K562 (cell line): ENCODE data around the gene USP28. TPM values are rescaled to one million over a fixed set of nuclear protein-coding genes. Genes with fewer than 3 reads are reported as not detected.

Source experiments
- ATAC-seq: fragments of 200-7000 bp; cut with Tn5 transposase; 3 replicates; pipeline ENCODE4 v1.9.1; 2020; ENCODE audit warnings: moderate library complexity
- BruUV-seq: library from RNA; stranded (reverse); fragments of 400-500 nt; replicated peaks from 2 replicates; lab custom pipeline; 2021; lab: Mats Ljungman, UMichigan
- CTCF ChIA-PET: fragments of 300-600 bp; formaldehyde crosslinking; extraction: SDS; loops from one replicate; lab custom pipeline; 2021; ENCODE audit warnings: low intra/inter-chr PET ratio; lab: Yijun Ruan, JAX
- POLR2A ChIA-PET: fragments of 300-600, 350-650 bp; sonication (Branson Sonifier 250); formaldehyde crosslinking; extraction: SDS; loops from one replicate; lab custom pipeline; 2021; ENCODE audit warnings: antibody characterized with exemption, inconsistent platforms; lab: Yijun Ruan, JAX
- DNase-seq, 4 experiments: peaks; one replicate each; pipeline versions ENCODE4 v3.0.0 to v3.0.0-alpha.2; 2011 to 2018; ENCODE audit warnings: low spot score in 3 of 4, mixed read lengths in 3 of 4; ENCODE audit errors: extremely low read depth in 1 of 4
- FAIRE-seq: peaks from 2 replicates; lab custom pipeline; 2011; peaks lifted over from hg19 to GRCh38; lab: Jason Lieb, UNC
- H2AFZ ChIP-seq: 2 replicates; pipeline ENCODE4 v1.6.0; 2011; ENCODE audit warnings: low read depth, low read length, control low read depth, inconsistent platforms
- H3K27ac ChIP-seq: fragments of 200-600 bp; 3 replicates; pipeline ENCODE4 v1.8.0; 2011; ENCODE audit warnings: low read depth, mild to moderate bottlenecking, control low read depth, inconsistent platforms, low read length, moderate library complexity, mixed read lengths; ENCODE audit errors: extremely low read depth
- H3K27me3 ChIP-seq, 2 experiments: fragments of 300-600 bp in 1 of 2; 2 replicates in 1 of 2; 3 replicates in 1 of 2; pipeline versions ENCODE4 v1.6.0 to v1.8.0; 2011; ENCODE audit warnings: inconsistent platforms in 2 of 2, low read length in 2 of 2, mild to moderate bottlenecking in 1 of 2, mixed read lengths in 1 of 2, moderate library complexity in 1 of 2; ENCODE audit not compliant: control insufficient read depth in 2 of 2, insufficient read depth in 2 of 2
- H3K36me3 ChIP-seq: fragments of 300-600 bp; 3 replicates; pipeline ENCODE4 v1.8.0; 2011; ENCODE audit warnings: mild to moderate bottlenecking, low read length, inconsistent platforms; ENCODE audit not compliant: control insufficient read depth, insufficient read depth
- H3K4me1 ChIP-seq, 2 experiments: fragments of 200-600 bp in 1 of 2; replicated peaks in 1 of 2; 2 replicates in 1 of 2; 3 replicates in 1 of 2; pipeline versions ENCODE4 v1.5.1 to v1.8.0; 2011; ENCODE audit warnings: inconsistent platforms in 2 of 2, low read length in 2 of 2, mild to moderate bottlenecking in 1 of 2, mixed read lengths in 1 of 2, moderate library complexity in 1 of 2; ENCODE audit not compliant: control insufficient read depth in 2 of 2, insufficient read depth in 2 of 2
- H3K4me2 ChIP-seq: 2 replicates; pipeline ENCODE4 v1.6.1; 2011; ENCODE audit warnings: low read length, control low read depth, inconsistent platforms, mixed read lengths; ENCODE audit not compliant: insufficient read depth
- H3K4me3 ChIP-seq: fragments of 200-600 bp; sonication (generic), shearing (Covaris generic); 2 replicates; pipeline ENCODE4 v1.5.1; 2016; ENCODE audit warnings: control low read depth, inconsistent platforms
- H3K79me2 ChIP-seq: fragments of 200-600 bp; 3 replicates; pipeline ENCODE4 v1.8.0; 2011; ENCODE audit warnings: low read length, inconsistent platforms; ENCODE audit not compliant: control insufficient read depth, insufficient read depth
- H3K9ac ChIP-seq, 2 experiments: 2 replicates each; pipeline versions ENCODE4 v1.6.0 to v1.6.1; 2011; ENCODE audit warnings: low read depth in 2 of 2, low read length in 2 of 2, control low read depth in 1 of 2, inconsistent platforms in 1 of 2, mild to moderate bottlenecking in 1 of 2, mixed read lengths in 1 of 2; ENCODE audit not compliant: insufficient read depth in 1 of 2
- H3K9me1 ChIP-seq: one replicate; pipeline ENCODE4 v1.6.0; 2011; ENCODE audit warnings: inconsistent platforms, mild to moderate bottlenecking, low read length, moderate library complexity; ENCODE audit not compliant: control insufficient read depth, insufficient read depth
- H3K9me3 ChIP-seq: replicated peaks from 2 replicates; pipeline ENCODE4 v1.5.1; 2011; ENCODE audit warnings: low read depth, low read length, inconsistent platforms; ENCODE audit not compliant: control insufficient read depth, insufficient read depth
- H4K20me1 ChIP-seq: replicated peaks from 2 replicates; pipeline ENCODE4 v1.6.1; 2011; ENCODE audit warnings: low read length, inconsistent platforms, mixed read lengths; ENCODE audit not compliant: control insufficient read depth, insufficient read depth
- ARNT ChIP-seq, 2 experiments: fragments of 450-650 bp; IDR thresholded peaks; 2 replicates each; pipeline ENCODE4 v1.6.1; 2016; ENCODE audit warnings: mild to moderate bottlenecking in 1 of 2
- ATF3 ChIP-seq, 2 experiments: fragments of 450-650 bp in 1 of 2; sonication (generic) in 1 of 2; formaldehyde crosslinking in 1 of 2; IDR thresholded peaks in 1 of 2; conservative IDR thresholded peaks in 1 of 2; 2 replicates each; pipeline versions ENCODE4 v1.6.1 to v1.8.1; 2016 to 2023; ENCODE audit warnings: mild to moderate bottlenecking in 2 of 2, moderate library complexity in 2 of 2, inconsistent platforms in 1 of 2, missing genetic modification reagents in 1 of 2
- CXXC5 ChIP-seq: fragments of 250-450 bp; sonication (Bioruptor Pico); IDR thresholded peaks from 2 replicates; pipeline ENCODE4 v1.8.0; 2022; ENCODE audit warnings: inconsistent platforms, mild to moderate bottlenecking, moderate library complexity
- DEAF1 ChIP-seq: fragments of 450-650 bp; formaldehyde crosslinking; IDR thresholded peaks from 2 replicates; pipeline ENCODE4 v1.4.0; 2020; ENCODE audit warnings: mild to moderate bottlenecking, moderate library complexity
- ELF4 ChIP-seq: fragments of 450-650 bp; formaldehyde crosslinking; IDR thresholded peaks from 2 replicates; pipeline ENCODE4 v1.4.0; 2022; ENCODE audit warnings: missing genetic modification characterization
- HDAC1 ChIP-seq, 2 experiments: fragments of 450-650 bp; IDR thresholded peaks; 2 replicates each; pipeline ENCODE4 v1.6.1; 2016 to 2017; ENCODE audit warnings: inconsistent platforms in 1 of 2, mild to moderate bottlenecking in 1 of 2, moderate library complexity in 1 of 2
- KLF6 ChIP-seq: fragments of 250-450 bp; sonication (Bioruptor Pico); IDR thresholded peaks from 2 replicates; pipeline ENCODE4 v1.4.0; 2020; ENCODE audit warnings: mild to moderate bottlenecking, moderate library complexity, borderline replicate concordance
- MAFG ChIP-seq: fragments of 450-650 bp; conservative IDR thresholded peaks from 2 replicates; pipeline ENCODE4 v1.6.1; 2016; ENCODE audit warnings: missing genetic modification characterization, missing compliant biosample characterization
- MEF2D ChIP-seq: conservative IDR thresholded peaks from 2 replicates; pipeline ENCODE4 v1.6.1; 2016; ENCODE audit warnings: low read depth, missing genetic modification characterization, missing compliant biosample characterization
- NR1H2 ChIP-seq: sonication (generic); formaldehyde crosslinking; IDR thresholded peaks from 2 replicates; pipeline ENCODE4 v1.4.0; 2020; ENCODE audit warnings: mild to moderate bottlenecking, missing genetic modification reagents
- ZBTB9 ChIP-seq: fragments of 450-650 bp; formaldehyde crosslinking; IDR thresholded peaks from 2 replicates; pipeline ENCODE4 v1.4.0; 2020; ENCODE audit warnings: mild to moderate bottlenecking, moderate library complexity
- ZNF444 ChIP-seq: fragments of 250-450 bp; sonication (Bioruptor Pico); IDR thresholded peaks from 2 replicates; pipeline ENCODE4 v1.4.0; 2020; ENCODE audit warnings: mild to moderate bottlenecking, moderate library complexity
- ZNF57 ChIP-seq: fragments of 450-650 bp; formaldehyde crosslinking; IDR thresholded peaks from 2 replicates; pipeline ENCODE4 v1.4.0; 2020; ENCODE audit warnings: mild to moderate bottlenecking, moderate library complexity
- ZNF586 ChIP-seq: fragments of 450-650 bp; formaldehyde crosslinking; conservative IDR thresholded peaks from 2 replicates; pipeline ENCODE4 v1.4.0; 2020; ENCODE audit warnings: mild to moderate bottlenecking, moderate library complexity
- WGBS: fragments of 100-300 bp; shearing (Covaris generic); methylation state at CpG from one replicate; pipeline ENCODE4 v1.1.6; 2016; ENCODE audit warnings: low coverage, mixed read lengths; ENCODE audit not compliant: insufficient coverage; ENCODE audit errors: missing lambda C conversion rate; 5-methylcytosine and 5-hydroxymethylcytosine counted together
- in situ Hi-C: fragments of 300-500 bp; cut with MboI; formaldehyde crosslinking; loops from 4 replicates; pipeline ENCODE4 v1.15.0; 2018; ENCODE audit warnings: inconsistent platforms, mixed read lengths
- intact Hi-C: fragments of 100-400 bp; cut with micrococcal nuclease; formaldehyde crosslinking; loops from 2 replicates; pipeline ENCODE4 v1.14.2; 2022
- polyA plus RNA-seq, 8 experiments: library from polyadenylated mRNA; depleted of rRNA in 4 of 8; stranded (reverse) in 5 of 8; unstranded in 3 of 8; fragments of >200 nt; fragmentation: Nextera tagmentation in 2 of 8; fragmentation: Illumina TruSeq in 1 of 8; extraction: Ambion mirVana in 2 of 8; extraction: Trizol in 1 of 8; gene quantifications; 2 replicates each; pipeline versions ENCODE4 v1.2.1 to v1.2.3, GENCODE V29; 2011 to 2014; ENCODE audit warnings: inconsistent platforms in 1 of 8, missing spikeins in 1 of 8
- total RNA-seq, 7 experiments: library from RNA; depleted of rRNA in 6 of 7; stranded (reverse); fragments of >200 nt in 6 of 7; fragmentation: Illumina TruSeq in 2 of 7; extraction: Trizol in 2 of 7; gene quantifications; 2 replicates each; pipeline versions ENCODE4 v1.2.1 to v1.2.3, GENCODE V29; 2011 to 2021; ENCODE audit warnings: low replicate concordance in 1 of 7

The USP28 gene
- total and polyA plus RNA-seq, 9 of the 15 experiments (the other 6 are each of a cell fraction or from before 2014, with no cell fraction given): 3.7 to 42.7 (median 20.3) TPM

- Histone ChIP-seq H3K9me3 (no peaks in the 10 kb centered on the region), H3K4me2 (peak overlapping the region; percentile 77; the same call in 1 of the 2 replicates), H4K20me1 (no peaks in the 10 kb centered on the region), H2AFZ (0 out of 2 replicates have a peak overlapping the region, but pooled peaks have one; percentile 47), H3K79me2 (peaks cover 27% of the 10 kb centered on the region), H3K27ac (no peak overlapping the region), H3K27me3 (no peaks in the 10 kb centered on the region), H3K9me1 (no peaks in the 10 kb centered on the region), H3K9ac (no peak overlapping the region), H3K4me1 (peaks cover 18 to 30% of the 10 kb centered on the region in 2 experiments), H3K36me3 (no peaks in the 10 kb centered on the region), H3K4me3 (no peak overlapping the region)
- WGBS: 68% methylated on average over 5 of the region's 5 CpGs
- BruUV-seq: no TSS peak
- DNase-seq (no peak), FAIRE-seq (no peak), ATAC-seq (no peak)
- in situ Hi-C loops (no loop called here), intact Hi-C loops (no loop called here)
- POLR2A ChIA-PET: no interaction called here
- CTCF ChIA-PET: no interaction called here
- TF ChIP-seq CXXC5 (no peak), ZNF444 (CRISPR knock-in tag) (no peak), ATF3 (IDR thresholded peaks at IDR 0.05) (no peak), ATF3 (CRISPR knock-in tag; conservative IDR thresholded peaks at IDR 0.05) (no peak), KLF6 (no peak), MAFG (tag) (no peak), MEF2D (tag) (no peak), ZNF57 (CRISPR knock-in tag) (no peak), DEAF1 (CRISPR knock-in tag) (no peak), ARNT (IDR thresholded peaks at IDR 0.05) (no peak), HDAC1 (IDR thresholded peaks at IDR 0.05) (no peak), ELF4 (no peak), ZNF586 (no peak), NR1H2 (no peak), ZBTB9 (CRISPR knock-in tag) (no peak)
These were observed 2.3 kb upstream of the USP28 start for GRCh38 chr11:113877670-113878055.
